CD4-positive, alpha-beta T cell treated with Interleukin-12 subunit alpha and Interleukin-12 subunit beta, for 1 hour (primary cell): Measurements from ENCODE around the gene FAM149B1.

Source experiments
- DNase-seq: peaks from one replicate; pipeline ENCODE4 v3.0.0-alpha.2; 2020

Gene FAM149B1

DNA sequence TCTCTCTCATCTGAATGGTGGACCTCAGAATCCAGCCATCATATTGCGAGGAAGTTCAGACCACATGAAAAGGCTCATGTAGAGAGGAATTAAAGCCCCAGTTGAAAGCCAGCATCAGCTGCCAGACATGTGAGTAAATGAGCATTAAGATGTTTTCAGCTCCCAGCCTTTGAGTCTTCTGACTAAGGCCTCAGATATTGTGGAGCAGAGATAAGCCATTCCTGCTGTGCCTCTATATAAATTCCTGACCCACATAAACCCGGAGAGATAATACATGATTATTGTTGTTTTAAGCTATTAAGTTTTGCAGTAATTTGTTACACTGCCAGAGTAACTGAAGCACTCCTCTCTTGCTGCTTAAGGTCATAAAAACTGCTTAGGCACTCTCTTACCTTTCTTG, 14.6 kb downstream of the FAM149B1 start:
- no peak for DNase-seq

DNA sequence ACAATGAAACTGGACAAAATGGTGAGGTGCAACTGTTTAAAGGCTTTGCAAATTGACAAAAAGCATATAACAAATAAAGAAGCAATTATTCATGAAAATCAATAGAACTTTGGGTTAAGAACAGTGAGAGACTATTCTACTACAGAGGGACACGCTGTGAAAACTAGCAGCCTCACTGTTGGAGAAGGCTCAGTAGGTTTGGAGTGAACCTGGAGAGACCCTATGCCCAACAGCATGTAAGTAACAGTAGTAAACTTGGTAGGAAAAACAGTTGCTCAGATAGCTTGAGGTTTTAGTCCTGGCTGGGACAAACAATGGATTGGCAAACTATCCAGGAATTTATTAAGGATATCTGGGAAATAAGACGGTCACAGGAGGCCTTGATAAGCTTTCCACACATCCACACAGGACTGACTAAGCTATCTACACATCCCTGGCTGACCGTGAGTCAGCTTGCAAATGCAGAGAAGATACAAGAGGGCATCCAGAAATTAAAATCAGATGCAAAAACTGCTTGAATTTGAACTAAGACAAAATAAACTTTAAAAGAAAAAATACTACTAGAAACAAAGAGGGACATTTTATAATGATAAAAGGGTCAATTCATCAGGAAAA, 15.9 kb downstream of the FAM149B1 start:
- DNase-seq, result no peak

DNA sequence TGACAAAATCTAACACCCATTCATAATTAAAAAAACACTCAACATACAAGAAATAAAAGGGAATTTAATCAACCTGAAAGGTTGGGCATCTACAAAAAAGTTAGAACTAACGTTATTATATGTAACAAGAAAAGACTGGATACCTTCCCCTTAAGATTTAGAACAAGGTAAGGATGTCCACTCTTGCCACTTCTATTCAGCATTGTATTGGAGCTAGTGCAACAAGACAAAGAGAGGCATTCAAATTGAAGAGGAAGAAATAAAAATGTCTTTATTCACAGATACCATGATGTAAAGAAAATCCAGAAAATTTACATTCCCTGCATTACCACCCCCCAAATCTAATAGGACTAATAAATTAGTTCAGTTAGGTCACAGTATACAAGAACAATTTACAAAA, 18.3 kb downstream of the FAM149B1 start:
- DNase-seq, result no peak

DNA sequence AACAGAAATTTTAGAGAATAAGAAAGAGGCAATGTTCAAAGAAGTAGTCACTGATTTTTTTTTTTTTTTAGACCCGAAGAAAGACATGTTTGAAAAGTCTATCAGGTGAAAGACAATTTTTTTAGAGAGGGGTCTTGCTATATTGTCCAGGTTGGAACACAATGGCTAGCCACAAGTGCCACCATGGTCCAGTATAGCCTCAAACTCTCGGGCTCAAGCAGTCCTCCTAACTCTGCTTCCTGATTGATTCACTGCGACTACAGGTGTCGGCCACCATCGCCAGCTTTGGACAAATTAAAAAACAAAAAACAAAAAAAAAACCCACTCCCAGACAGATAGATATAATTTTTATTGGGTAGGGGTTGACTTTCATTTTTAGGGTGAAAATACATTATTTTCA, 22.3 kb downstream of the FAM149B1 start:
- no peak for DNase-seq

DNA sequence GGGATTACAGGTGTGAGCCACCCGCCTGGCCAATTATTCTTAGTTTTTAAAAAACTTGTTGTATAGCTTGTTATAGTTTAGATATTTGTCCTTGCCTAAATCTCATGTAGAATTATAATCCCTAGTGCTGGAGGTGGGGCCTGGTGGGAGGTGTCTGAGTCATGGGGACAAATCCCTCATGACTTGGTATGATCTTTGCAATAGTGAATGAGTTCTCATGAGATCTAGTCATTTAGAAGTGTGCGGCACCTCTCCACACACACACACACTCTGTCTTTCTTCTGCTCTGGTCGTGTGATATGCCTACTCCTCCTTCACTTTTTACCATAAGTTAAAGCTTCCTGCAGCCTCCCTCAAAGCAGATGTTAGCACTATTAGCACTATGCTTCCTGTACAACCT, 37.2 kb downstream of the FAM149B1 start:
- no peak for DNase-seq

DNA sequence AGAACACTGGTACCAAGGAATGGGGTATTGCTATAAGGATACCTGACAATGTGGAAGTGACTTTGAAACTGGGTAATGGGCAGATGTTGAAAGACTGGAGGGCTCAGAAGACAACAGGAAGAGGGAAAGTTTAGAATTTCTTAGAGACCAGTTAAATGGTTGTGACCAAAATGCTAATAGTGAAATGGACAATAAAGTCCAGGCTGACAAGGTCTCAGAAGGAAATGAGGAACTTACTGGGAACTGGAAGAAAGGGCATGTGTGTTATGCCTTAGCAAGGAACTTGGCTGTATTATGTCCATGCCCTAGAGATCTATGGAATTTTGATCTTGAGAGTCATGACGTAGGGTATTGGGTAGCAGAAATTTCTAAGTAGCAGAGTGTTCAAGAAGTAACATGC, 38.0 kb downstream of the FAM149B1 start:
- no peak for DNase-seq

DNA sequence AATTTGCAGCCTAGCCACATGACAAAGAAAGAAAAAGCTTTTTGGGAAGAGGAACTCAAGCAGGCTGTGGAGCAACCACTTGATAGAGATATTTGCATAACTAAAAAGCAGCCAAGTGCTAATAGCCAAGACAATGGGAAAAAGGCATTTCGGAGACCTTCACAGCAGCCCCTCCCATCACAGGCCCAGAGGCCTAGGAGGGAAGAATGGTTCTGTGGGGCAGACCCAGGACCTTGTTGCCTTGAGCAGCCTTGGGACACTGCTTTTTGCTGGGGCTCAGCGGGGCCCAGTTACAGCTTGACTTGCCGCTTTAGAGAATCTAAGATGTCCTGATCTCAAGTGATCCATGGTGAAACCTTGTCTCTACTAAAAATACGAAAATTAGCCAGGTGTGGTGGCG, 38.5 kb downstream of the FAM149B1 start:
- no peak for DNase-seq

DNA sequence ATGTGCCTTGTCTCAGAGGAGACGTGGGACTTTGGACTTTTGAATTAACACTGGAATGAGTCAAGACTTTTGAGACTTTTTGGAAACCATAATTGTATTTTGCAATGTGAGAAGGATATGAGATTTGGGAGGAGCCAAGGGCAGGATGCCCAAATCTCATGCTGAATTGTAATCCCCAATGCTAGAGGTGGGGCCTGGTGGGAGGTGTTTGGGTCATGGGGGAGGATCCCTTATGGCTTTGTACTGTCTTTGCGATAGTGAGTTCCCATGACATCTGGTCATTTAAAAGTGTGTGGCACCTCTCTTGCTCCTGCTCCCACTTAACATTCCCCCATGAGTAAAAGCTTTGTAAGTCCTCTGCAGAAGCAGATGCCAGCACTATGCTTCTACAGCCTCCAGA, 40.0 kb downstream of the FAM149B1 start:
- no peak for DNase-seq

DNA sequence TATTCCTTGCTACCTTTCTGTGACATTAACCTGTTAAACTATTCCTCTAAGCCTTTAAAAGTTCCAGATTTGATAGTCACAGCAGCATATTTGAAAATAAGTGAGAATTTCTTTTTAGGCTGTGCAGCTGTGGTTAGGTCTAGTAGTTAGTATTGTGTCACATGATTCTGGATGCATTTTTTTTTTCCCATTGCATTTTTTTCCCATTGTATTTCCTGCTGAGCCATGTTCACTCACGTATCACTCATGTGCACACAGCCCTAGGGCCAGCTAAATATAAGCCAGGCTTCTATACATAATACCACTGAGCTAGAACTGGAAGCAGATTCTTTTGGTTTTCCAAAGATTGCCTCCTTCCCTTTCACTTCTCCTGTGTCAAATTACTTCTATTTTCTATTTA, 41.8 kb downstream of the FAM149B1 start:
- no peak for DNase-seq

DNA sequence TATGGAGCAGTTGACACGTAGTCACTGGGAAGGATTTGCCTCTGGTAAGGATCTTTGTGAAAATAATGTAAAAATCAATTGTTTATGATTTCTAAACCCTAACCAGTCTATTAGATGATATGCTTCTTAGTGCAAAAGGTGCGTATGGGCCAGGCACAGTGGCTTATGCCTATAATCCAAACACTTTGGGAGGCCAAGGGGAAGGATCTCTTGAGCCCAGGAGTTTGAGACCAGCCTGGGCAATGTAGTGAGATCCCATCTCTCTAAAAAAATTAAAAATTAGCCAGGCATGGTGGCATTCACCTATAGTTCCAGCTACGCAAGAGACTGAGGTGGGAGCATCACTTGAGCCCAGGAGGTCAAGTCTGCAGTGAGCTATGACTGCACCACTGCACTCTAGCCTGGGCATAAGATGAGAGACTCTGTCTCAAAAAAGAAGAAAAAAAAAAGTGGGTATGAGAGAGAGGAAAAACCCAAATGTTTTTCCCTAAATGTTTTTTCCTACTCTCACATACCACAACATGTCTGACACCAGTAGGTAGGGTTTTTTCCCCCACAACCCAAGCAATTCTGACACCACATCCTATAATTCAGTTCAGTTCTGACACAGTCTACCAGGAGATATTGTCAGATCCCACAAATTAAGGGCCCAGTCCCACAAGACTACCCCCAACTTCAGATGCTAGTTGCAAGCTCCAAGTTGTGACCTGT, 42.6 kb downstream of the FAM149B1 start:
- no peak for DNase-seq

DNA sequence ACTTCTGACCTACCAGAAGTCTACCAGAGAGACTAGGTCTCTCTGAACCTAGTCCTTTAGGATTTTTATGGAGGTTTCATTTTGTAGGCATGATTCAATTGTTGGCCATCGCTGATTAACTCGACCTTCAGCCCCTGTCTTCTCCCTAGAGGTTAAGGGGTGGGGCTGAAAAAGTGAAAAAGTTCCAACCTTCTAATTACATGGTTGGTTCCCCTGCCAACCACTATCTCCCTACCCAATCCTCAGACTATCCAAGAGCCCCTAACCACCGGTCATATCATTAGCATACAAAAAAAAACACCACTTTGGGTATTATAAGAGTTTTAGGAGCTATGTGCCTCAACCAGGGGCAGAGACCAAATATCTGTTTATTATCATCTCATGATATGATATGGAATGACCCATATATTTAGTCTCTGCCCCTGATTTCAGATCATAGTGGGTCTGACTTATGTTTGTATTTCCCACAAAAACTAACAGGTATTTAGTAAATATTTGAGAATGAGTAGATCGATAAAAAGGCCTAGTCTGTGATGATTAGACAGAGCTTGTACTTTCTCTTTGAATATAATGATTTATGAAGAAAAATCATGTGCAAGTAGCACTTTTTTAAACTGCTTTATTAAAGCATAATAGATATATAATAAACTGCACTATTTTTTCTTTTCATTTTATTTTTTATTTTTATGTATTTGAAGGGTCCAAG, 43.3 kb downstream of the FAM149B1 start:
- no peak for DNase-seq

DNA sequence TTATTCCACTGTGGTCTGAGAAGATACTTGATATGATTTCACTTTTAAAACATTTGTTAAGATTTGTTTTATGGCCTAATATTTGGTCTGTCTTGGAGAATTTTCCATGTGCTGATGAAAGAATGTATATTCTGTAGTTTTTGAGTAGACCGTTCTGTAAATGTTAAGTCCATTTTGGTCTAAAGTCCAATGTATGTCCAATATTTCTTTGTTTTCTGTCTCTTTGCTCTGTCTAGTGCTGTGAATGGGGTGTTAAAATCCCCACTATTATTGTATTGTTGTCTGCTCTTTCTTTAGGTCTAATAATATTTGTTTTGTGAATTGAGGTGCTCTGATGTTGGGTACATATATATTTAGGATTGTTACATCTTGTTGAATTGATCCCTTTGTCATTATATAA, 47.8 kb downstream of the FAM149B1 start:
- no peak for DNase-seq

DNA sequence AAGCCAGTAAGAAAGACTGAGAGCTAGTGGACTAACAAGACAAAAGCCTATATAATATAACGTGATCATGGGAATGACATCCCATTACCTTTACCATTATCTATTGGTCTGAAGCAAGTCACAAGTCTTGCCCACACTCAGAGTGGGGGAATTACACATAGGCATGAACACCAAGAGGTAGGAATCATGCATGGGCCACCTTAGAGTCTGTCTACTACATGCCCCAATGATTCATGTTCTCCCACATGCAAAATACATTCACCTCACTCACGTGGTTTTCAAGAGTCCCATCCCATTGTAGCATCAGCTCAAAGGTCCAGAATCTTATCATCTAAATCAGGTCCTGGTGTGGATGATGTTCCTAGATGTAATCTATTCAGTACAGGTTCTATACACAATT, 49.7 kb downstream of the FAM149B1 start:
- no peak for DNase-seq

DNA sequence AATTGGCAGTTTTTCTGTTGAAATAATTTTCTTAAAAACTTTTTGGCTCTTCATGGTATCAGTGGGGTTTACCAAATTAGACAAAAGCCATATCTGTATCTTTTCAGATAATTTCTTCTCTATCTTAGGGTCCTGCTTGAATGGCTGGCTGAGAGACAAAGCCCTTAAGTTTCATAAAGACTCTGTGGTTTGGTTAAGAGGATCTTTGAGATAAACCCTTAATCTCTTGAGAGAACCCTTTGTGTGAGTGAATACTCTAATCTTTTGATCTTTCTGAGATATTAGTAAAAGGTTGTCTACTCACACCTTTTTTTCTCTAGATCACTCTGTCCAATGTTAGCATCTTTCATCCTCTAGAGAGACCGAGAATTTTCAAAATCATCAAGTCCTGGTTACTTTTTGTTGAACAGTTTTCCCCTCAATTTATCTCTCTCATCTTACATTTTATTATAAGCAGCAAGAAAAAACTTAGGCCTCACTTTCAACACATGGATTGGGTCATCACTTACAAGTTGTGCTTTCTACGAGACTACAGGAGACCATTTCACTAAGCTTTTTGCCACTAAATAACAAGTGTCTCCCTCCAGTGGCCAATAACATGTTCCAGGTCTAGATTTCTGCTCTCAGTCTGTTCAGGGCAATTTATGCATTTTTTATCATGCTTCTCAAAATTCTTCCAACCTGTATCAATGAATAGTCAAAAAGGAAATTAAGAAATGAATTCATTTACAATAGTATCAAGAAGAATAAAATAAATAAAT, 50.7 kb downstream of the FAM149B1 start:
- peak; percentile 7 for DNase-seq

DNA sequence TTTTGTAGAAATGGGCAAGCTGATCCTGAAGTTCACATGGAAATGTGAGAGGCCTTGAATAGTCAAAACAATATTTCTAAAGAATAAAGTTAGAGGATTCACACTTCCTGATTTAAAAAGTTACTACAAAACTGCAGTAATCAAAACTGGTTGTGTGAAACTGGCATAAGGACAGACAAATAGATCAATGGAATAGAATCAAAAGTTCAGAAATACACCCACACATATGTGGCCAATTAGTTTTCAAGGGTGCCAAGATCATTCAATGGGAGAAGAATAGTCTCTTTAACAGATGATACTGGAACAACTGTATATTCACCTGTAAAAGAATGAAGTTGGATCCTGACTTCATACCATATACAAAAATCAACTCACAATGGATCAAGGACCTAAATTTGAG, 51.5 kb downstream of the FAM149B1 start:
- no peak for DNase-seq

DNA sequence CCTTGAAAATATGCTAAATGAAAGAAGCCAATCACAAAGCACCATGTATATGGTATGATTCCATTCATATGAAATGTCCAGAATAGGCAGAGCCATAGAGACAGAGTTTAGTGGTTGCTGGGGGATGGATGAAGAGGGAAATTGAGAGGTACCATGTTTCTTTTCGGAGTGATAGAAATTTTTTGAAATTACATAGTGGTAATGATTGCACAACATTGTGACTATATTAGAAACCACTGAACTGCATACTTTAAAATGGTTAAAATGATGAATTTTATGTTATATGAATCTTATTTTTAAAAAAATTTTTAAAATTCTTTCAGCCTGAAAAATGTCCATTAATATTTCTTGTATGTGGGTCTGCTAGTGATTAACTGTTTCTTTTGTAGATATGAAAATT, 53.1 kb downstream of the FAM149B1 start:
- no peak for DNase-seq

DNA sequence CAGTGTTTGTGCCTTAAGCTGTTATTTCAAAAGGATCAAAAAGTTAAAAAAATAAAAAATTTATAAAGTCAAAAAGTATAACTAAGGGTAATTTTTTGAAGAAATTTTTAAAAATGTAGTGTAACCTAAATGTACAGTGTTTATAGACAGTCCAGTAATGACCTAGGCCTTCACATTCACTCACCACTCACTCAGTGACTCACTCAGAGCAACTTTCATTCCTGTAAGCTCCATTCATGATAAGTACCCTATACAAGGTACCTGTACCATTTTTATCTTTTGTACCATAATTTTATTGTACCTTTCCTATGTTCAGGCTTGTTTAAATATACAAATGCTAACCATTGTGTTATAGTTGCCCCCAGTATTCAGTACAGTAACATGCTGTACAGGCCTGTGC, 57.6 kb downstream of the FAM149B1 start:
- DNase-seq, result no peak

DNA sequence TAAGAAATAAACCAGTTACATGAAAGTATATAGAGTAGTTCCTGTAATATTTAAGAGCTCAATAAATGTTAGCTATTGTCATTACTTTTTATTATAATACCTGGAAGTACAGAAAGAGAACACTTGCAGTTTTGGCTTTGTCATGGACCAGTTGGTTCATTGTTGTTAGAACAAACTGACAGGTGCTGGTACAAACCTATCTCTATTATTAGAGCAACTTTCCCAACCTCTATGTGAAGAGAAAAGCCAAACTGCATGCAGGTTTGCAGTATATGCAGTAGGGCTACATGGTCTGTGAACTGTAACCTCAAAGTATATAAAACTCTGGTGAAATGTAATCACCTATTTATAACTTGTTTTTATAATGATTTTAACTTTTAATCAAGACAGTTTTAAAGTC, 58.7 kb downstream of the FAM149B1 start:
- no peak for DNase-seq

DNA sequence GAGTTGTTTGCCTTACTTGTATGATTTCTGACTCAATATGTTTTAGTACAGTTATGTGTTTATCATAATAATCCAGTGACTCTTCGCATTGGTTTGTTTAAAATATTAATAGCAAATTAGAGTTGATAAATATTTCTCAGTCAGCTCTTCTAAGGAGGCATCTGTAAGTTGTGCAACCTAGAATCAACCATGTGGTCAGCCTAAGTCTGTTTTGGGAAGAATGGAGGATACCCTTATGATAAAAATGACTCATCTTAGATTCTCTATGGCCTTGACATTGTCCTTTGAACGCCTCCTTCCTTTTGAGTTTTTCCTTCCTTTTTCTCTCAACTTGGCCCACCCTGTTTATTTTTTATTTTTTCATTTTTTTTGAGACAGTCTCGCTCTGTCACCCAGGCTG, 60.3 kb downstream of the FAM149B1 start:
- DNase-seq, result no peak

DNA sequence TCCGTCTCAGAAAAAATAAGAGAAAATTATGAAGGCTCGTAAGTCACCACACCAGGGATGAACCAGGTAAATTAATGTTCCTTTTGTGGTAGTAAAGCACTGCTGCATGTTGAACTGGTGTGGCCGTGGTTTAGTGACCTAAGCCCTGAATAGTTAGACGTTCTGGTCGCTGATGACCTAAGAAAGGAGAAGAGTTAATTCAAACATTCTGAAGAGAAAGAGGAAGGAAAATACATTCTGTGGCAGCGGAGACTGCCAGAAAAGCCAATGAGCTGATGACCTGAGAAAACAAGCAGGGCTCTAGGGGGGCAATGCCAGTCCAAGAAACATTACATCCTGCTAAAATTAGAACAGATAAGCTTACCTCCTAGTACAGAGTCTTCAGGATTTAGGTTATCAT, 61.6 kb downstream of the FAM149B1 start:
- no peak for DNase-seq

DNA sequence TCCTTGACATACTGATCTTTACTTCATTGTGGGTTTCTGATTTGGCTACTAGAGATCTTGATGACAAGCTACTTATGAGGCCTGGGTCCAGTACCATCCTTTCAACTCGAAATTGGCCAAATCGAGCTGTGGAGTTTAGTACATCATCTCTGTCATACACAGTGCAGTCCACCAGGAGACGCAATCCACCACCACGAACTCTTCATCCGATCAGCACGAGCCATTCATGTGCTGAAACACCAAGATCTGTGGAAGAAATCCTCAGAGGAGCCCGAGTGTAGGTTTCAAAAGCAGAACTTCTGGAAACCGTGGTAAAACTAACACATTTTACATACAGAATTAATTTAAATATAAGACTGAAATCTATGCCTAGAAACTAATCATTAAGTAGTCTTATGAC, 65.0 kb downstream of the FAM149B1 start:
- DNase-seq, result no peak

DNA sequence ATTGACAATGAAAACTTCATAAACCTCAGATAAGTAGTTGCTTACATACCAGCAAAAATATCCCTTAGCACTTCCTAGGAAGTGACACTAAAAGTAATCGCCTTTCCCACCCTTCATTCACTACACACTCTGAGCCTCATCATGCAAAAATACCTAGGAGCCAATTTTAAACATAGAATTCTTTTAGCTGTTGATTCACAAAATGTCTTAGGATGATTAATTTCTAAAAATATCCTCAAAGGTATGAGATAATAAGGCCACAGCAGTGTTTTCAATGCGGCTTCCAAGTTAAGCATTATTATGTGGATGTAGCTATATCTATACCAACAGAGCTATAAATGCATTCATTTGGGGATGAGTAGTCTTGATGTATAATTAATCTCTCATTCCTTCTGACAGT, 66.0 kb downstream of the FAM149B1 start:
- no peak for DNase-seq

DNA sequence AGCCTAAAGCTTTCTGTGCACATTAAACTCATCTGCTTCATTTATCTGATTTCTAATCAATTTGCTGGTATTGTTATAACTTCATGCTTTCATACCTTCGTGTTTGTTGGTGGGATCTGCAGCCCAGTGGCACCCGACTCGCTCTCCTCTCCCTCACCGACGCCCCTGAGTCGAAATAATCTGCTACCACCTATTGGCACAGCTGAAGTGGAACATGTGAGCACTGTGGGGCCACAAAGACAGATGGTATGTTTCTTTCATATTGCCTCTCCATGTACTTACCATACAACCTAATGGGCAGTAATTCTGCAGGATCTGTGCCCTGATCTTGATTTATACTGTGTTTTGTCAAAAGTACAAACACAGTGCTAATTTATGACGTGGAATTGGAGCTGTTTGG, 66.8 kb downstream of the FAM149B1 start:
- DNase-seq, result no peak
